Panc1 (cell line): Measurements from ENCODE around the gene OTULIN.

Experiments used
- CTCF ChIP-seq: fragments of 450-650 bp; IDR thresholded peaks from 2 replicates; pipeline ENCODE4 v1.5.1; 2017; ENCODE audit warnings: mild to moderate bottlenecking
- POLR2AphosphoS5 ChIP-seq: IDR thresholded peaks from 2 replicates; pipeline ENCODE4 v1.6.1; 2012; ENCODE audit warnings: mild to moderate bottlenecking, low read depth, low read length, moderate library complexity

DNA sequence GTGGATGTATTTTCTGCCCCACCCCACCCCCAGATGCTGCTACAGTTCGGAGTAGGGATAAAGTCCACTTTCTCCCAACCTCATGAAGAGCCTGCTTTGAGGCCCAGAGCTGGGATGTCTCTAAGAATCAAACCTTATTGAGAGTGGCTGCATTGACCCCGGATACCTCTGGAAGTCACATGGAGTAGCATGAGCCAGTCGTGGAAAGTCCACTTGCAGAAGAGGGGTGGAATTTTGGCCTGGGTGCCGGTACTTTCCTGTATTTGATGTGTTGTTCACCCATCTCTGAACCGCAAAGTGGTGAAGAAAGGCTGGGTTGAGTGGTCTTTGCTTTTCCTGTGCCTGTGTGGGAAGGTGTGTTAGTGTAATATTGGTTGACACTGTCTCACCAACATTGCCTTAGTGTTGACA, 3.7 kb downstream of the OTULIN start:
- TF ChIP-seq CTCF (no peak), POLR2AphosphoS5 (no peak)
